Measurements from ENCODE around the gene NT5C2.

Gene NT5C2

GRCh38 chr10:103127241-103127640, 65.8 kb downstream of the NT5C2 start:
- no peaks in the 10 kb centered on the region for H3K27me3 ChIP-seq (ENCODE audit: insufficient read depth, poor library complexity, severe bottlenecking)
- DNase-seq (ENCODE audit: low spot score) (no peak), ATAC-seq (ENCODE audit: low read depth) (no peak)
- no peak overlapping the region for H3K4me3 ChIP-seq (ENCODE audit: severe bottlenecking)
- H3K9me3 ChIP-seq (ENCODE audit: severe bottlenecking) = no peaks in the 10 kb centered on the region
- peaks cover 18% of the 10 kb centered on the region for H3K36me3 ChIP-seq (ENCODE audit: low read depth)
- H3K4me1 ChIP-seq (ENCODE audit: insufficient read depth, poor library complexity, severe bottlenecking) = no peaks in the 10 kb centered on the region
- H3K27ac ChIP-seq (ENCODE audit: poor library complexity, severe bottlenecking) = no peak overlapping the region
- no peak for TF ChIP-seq CTCF (IDR thresholded peaks at IDR 0.05; ENCODE audit: poor library complexity, severe bottlenecking)

GRCh38 chr10:103125323-103126267, 67.5 kb downstream of the NT5C2 start:
- ATAC-seq (ENCODE audit: low read depth) = no peak
- H3K9me3 ChIP-seq (ENCODE audit: severe bottlenecking) = no peaks in the 10 kb centered on the region
- no peaks in the 10 kb centered on the region for H3K27me3 ChIP-seq (ENCODE audit: insufficient read depth, poor library complexity, severe bottlenecking)
- H3K27ac ChIP-seq (ENCODE audit: poor library complexity, severe bottlenecking) = no peak overlapping the region
- H3K4me3 ChIP-seq (ENCODE audit: severe bottlenecking) = no peak overlapping the region
- DNase-seq (ENCODE audit: low spot score) = no peak
- TF ChIP-seq CTCF (IDR thresholded peaks at IDR 0.05; ENCODE audit: poor library complexity, severe bottlenecking) = no peak
- no peaks in the 10 kb centered on the region for H3K4me1 ChIP-seq (ENCODE audit: insufficient read depth, poor library complexity, severe bottlenecking)
- H3K36me3 ChIP-seq (ENCODE audit: low read depth) = peaks cover 12% of the 10 kb centered on the region

GRCh38 chr10:103124420-103125096, 68.5 kb downstream of the NT5C2 start:
- no peak overlapping the region for H3K4me3 ChIP-seq (ENCODE audit: severe bottlenecking)
- no peak for ATAC-seq (ENCODE audit: low read depth)
- H3K27me3 ChIP-seq (ENCODE audit: insufficient read depth, poor library complexity, severe bottlenecking) = no peaks in the 10 kb centered on the region
- H3K9me3 ChIP-seq (ENCODE audit: severe bottlenecking) = no peaks in the 10 kb centered on the region
- no peaks in the 10 kb centered on the region for H3K4me1 ChIP-seq (ENCODE audit: insufficient read depth, poor library complexity, severe bottlenecking)
- DNase-seq (ENCODE audit: low spot score) = no peak
- H3K27ac ChIP-seq (ENCODE audit: poor library complexity, severe bottlenecking) = no peak overlapping the region
- no peak for TF ChIP-seq CTCF (IDR thresholded peaks at IDR 0.05; ENCODE audit: poor library complexity, severe bottlenecking)
- H3K36me3 ChIP-seq (ENCODE audit: low read depth) = peaks cover 11% of the 10 kb centered on the region

- Histone ChIP-seq H3K27ac (ENCODE audit: poor library complexity, severe bottlenecking) (no peak overlapping the region), H3K9me3 (ENCODE audit: severe bottlenecking) (no peaks in the 10 kb centered on the region), H3K4me3 (ENCODE audit: severe bottlenecking) (no peak overlapping the region), H3K4me1 (ENCODE audit: insufficient read depth, poor library complexity, severe bottlenecking) (no peaks in the 10 kb centered on the region), H3K36me3 (ENCODE audit: low read depth) (peaks cover 11% of the 10 kb centered on the region), H3K27me3 (ENCODE audit: insufficient read depth, poor library complexity, severe bottlenecking) (no peaks in the 10 kb centered on the region)
- ATAC-seq (ENCODE audit: low read depth) (no peak), DNase-seq (ENCODE audit: low spot score) (no peak)
- no peak for TF ChIP-seq CTCF (IDR thresholded peaks at IDR 0.05; ENCODE audit: poor library complexity, severe bottlenecking)
Measured at GRCh38 chr10:103123282-103124024, 69.6 kb downstream of the NT5C2 start.
